Inflammatory macrophage (primary cell): ENCODE results near the gene USP17L19.
"Not testable (repeated sequence)": the region's sequence is repeated elsewhere in the genome, so short reads cannot be mapped to it uniquely, and the experiment has no call there.

Experiments
- DNase-seq, 2 donors: peaks; one replicate each; pipeline ENCODE4 v3.0.0-alpha.2; 2020 to 2022
- total RNA-seq, 18 experiments: gene quantifications; one replicate each; lab custom pipeline; 2026; ENCODE audit warnings: mixed read lengths in 6 of 18, inconsistent platforms in 2 of 18; lab: John Stamatoyannopoulos, UW

The USP17L19 gene
- total RNA-seq = 0 reads per million in 18 experiments

- DNase-seq = not testable (repeated sequence)
Measured at GRCh38 chr4:9253078-9253477, at the start of gene USP17L19. TSS of gene USP17L19 (plus strand) at chr4:9253378. CDS start at chr4:9253378, 0 bp downstream.

GRCh38 chr4:9210357-9210756 lies 42.8 kb upstream of the USP17L19 start, which contains the start of gene USP17L10:
TSS of gene USP17L10 (plus strand) at chr4:9210657. CDS start at chr4:9210657, 0 bp downstream.
- DNase-seq = not testable (repeated sequence)

- not testable (repeated sequence) for DNase-seq
Measured at GRCh38 chr4:9214701-9215100, 38.5 kb upstream of the USP17L19 start.

- DNase-seq = not testable (repeated sequence)
Measured at GRCh38 chr4:9215105-9215504, 38.1 kb upstream of the USP17L19 start, which contains the start of gene USP17L11. TSS of gene USP17L11 (plus strand) at chr4:9215405. CDS start at chr4:9215405, 0 bp downstream.

GRCh38 chr4:9219852-9220251 lies 33.3 kb upstream of the USP17L19 start, which contains the start of gene USP17L12:
TSS of gene USP17L12 (plus strand) at chr4:9220152. CDS start at chr4:9220152, 0 bp downstream.
- not testable (repeated sequence) for DNase-seq

GRCh38 chr4:9224596-9224995 lies 28.6 kb upstream of the USP17L19 start, which contains the start of gene USP17L13:
TSS of gene USP17L13 (plus strand) at chr4:9224896. CDS start at chr4:9224896, 0 bp downstream.
- DNase-seq = not testable (repeated sequence)

GRCh38 chr4:9230249-9230648 lies 22.9 kb upstream of the USP17L19 start:
- not testable (repeated sequence) for DNase-seq

- not testable (repeated sequence) for DNase-seq
Measured at GRCh38 chr4:9234085-9234484, 19.1 kb upstream of the USP17L19 start, which contains the start of gene USP17L15. TSS of gene USP17L15 (plus strand) at chr4:9234385. CDS start at chr4:9234385, 0 bp downstream.

GRCh38 chr4:9238461-9238860 lies 14.7 kb upstream of the USP17L19 start:
- not testable (repeated sequence) for DNase-seq

- not testable (repeated sequence) for DNase-seq
Measured at GRCh38 chr4:9243579-9243978, 9.6 kb upstream of the USP17L19 start, which contains the start of gene USP17L17. TSS of gene USP17L17 (plus strand) at chr4:9243879. CDS start at chr4:9243879, 0 bp downstream.

GRCh38 chr4:9247953-9248680 lies 5.1 kb upstream of the USP17L19 start, which contains the start of gene USP17L18:
TSS of gene USP17L18 (plus strand) at chr4:9248630. CDS start at chr4:9248630, 0 bp downstream.
- DNase-seq = not testable (repeated sequence)

- DNase-seq = not testable (repeated sequence)
Measured at GRCh38 chr4:9257824-9258223, 4.6 kb downstream of the USP17L19 start, which contains the start of gene USP17L20. TSS of gene USP17L20 (plus strand) at chr4:9258124. CDS start at chr4:9258124, 0 bp downstream.

- DNase-seq = not testable (repeated sequence)
Measured at GRCh38 chr4:9262572-9262971, 9.4 kb downstream of the USP17L19 start, which contains the start of gene USP17L21. TSS of gene USP17L21 (plus strand) at chr4:9262872. CDS start at chr4:9262872, 0 bp downstream.

- not testable (repeated sequence) for DNase-seq
Measured at GRCh38 chr4:9267319-9267718, 14.1 kb downstream of the USP17L19 start, which contains the start of gene USP17L22. TSS of gene USP17L22 (plus strand) at chr4:9267619. CDS start at chr4:9267619, 0 bp downstream.

- DNase-seq = not testable (repeated sequence)
Measured at GRCh38 chr4:9271719-9272118, 18.5 kb downstream of the USP17L19 start.
